Thyroid gland (tissue), 4 donors: ENCODE results near the gene DOCK2. TPM values are rescaled to one million over a fixed set of nuclear protein-coding genes. Genes with fewer than 3 reads are reported as not detected.

Source experiments
- DNase-seq, 2 donors: peaks; one replicate each; pipeline ENCODE4 v3.0.0-alpha.2; 2019
- H3K27ac ChIP-seq, 3 donors: fragments of 200-600 bp; sonication (generic); 1 replicate in 2 of 3; 2 replicates in 1 of 3; pipeline ENCODE4 v1.5.1; 2016 to 2019; ENCODE audit warnings: mild to moderate bottlenecking in 1 of 3, moderate library complexity in 1 of 3
- H3K27me3 ChIP-seq: fragments of 200-600 bp; sonication (generic); one replicate; pipeline ENCODE4 v1.5.1; 2019
- H3K36me3 ChIP-seq, 2 donors: fragments of 200-600 bp; sonication (generic); one replicate each; pipeline ENCODE4 v1.5.1; 2016 to 2019
- H3K4me1 ChIP-seq, 2 donors: fragments of 200-600 bp; sonication (generic); one replicate each; pipeline ENCODE4 v1.5.1; 2017 to 2019
- H3K4me3 ChIP-seq, 3 donors: fragments of 200-600 bp; sonication (generic); replicated peaks in 1 of 3; 1 replicate in 2 of 3; 2 replicates in 1 of 3; pipeline ENCODE4 v1.5.1; 2016; ENCODE audit warnings: mild to moderate bottlenecking in 1 of 3
- H3K9me3 ChIP-seq: fragments of 200-600 bp; sonication (generic); one replicate; pipeline ENCODE4 v1.5.1; 2017
- POLR2A ChIP-seq, 2 donors: fragments of 450-650 bp; IDR thresholded peaks; one replicate each; pipeline ENCODE4 v1.6.1; 2017; ENCODE audit warnings: antibody characterized with exemption in 2 of 2, mild to moderate bottlenecking in 2 of 2, moderate library complexity in 1 of 2
- WGBS, 2 donors: methylation state at CpG; one replicate each; pipeline ENCODE4 v1.1.5; 2017; 5-methylcytosine and 5-hydroxymethylcytosine counted together
- intact Hi-C: fragments of 100-400 bp; cut with DNase I; formaldehyde crosslinking; loops from one replicate; pipeline ENCODE4 v1.15.1; 2023
- total RNA-seq, 4 donors: library from RNA; depleted of rRNA; stranded (reverse); fragments of >200 nt; gene quantifications; one replicate each; pipeline ENCODE4 v1.2.3, GENCODE V29; 2016
- TF ChIP-seq, protein P1 (sequence below), 6 experiments: fragments of 200-600 bp in 3 of 6; fragments of 450-650 bp in 3 of 6; sonication (generic) in 3 of 6; IDR thresholded peaks; one replicate each; pipeline ENCODE4 v1.5.1; 2016 to 2019; ENCODE audit warnings: antibody characterized with exemption in 6 of 6, mild to moderate bottlenecking in 2 of 6, inconsistent platforms in 1 of 6, moderate library complexity in 1 of 6

Gene DOCK2
- total RNA-seq, 4 donors from 2014 or later: 4.3 to 14.1 (median 8.6) TPM

- Histone ChIP-seq H3K36me3 (no peaks in the 10 kb centered on the region), H3K27me3 (no peaks in the 10 kb centered on the region), H3K4me3 (no peak overlapping the region), H3K4me1 (no peaks in the 10 kb centered on the region), H3K27ac (no peak overlapping the region), H3K9me3 (no peaks in the 10 kb centered on the region)
- no peak for DNase-seq
- intact Hi-C loops: no loop called here
- TF ChIP-seq, protein P1, sequence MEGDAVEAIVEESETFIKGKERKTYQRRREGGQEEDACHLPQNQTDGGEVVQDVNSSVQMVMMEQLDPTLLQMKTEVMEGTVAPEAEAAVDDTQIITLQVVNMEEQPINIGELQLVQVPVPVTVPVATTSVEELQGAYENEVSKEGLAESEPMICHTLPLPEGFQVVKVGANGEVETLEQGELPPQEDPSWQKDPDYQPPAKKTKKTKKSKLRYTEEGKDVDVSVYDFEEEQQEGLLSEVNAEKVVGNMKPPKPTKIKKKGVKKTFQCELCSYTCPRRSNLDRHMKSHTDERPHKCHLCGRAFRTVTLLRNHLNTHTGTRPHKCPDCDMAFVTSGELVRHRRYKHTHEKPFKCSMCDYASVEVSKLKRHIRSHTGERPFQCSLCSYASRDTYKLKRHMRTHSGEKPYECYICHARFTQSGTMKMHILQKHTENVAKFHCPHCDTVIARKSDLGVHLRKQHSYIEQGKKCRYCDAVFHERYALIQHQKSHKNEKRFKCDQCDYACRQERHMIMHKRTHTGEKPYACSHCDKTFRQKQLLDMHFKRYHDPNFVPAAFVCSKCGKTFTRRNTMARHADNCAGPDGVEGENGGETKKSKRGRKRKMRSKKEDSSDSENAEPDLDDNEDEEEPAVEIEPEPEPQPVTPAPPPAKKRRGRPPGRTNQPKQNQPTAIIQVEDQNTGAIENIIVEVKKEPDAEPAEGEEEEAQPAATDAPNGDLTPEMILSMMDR (IDR thresholded peaks at IDR 0.05): no peak
- TF ChIP-seq POLR2A (IDR thresholded peaks at IDR 0.05): no peak
- WGBS, 2 donors: 46 to 51% methylated on average over 6 of the region's 6 CpGs
Observed at GRCh38 chr5:170006021-170006420, 368.9 kb downstream of the DOCK2 start.

DNA sequence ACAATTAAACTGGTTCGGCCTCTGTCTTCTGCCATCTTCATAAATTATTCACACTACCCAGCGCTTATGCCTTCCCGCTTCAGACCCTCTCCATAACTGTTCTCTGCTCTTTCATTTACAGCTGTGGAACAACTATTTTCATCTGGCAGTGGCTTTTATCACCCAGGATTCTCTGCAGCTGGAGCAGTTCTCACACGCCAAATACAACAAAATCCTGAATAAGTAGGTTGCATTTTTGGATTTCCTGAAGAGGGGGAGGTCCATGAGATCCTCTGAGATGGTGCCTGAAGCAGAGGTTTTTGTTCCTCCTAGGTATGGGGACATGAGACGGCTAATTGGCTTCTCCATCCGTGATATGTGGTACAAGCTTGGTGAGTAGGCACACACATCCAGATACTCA, 371.3 kb downstream of the DOCK2 start:
- WGBS, 2 donors: 80 to 81% methylated on average over 6 of the region's 6 CpGs
- TF ChIP-seq POLR2A (IDR thresholded peaks at IDR 0.05): no peak
- TF ChIP-seq, protein P1 (IDR thresholded peaks at IDR 0.05): no peak
- H3K27ac ChIP-seq: no peak overlapping the region
- H3K9me3 ChIP-seq: no peaks in the 10 kb centered on the region
- no peaks in the 10 kb centered on the region for H3K4me1 ChIP-seq
- intact Hi-C loops: no loop called here
- no peaks in the 10 kb centered on the region for H3K36me3 ChIP-seq
- no peak for DNase-seq
- H3K4me3 ChIP-seq: no peak overlapping the region
- H3K27me3 ChIP-seq: no peaks in the 10 kb centered on the region

- WGBS, 2 donors: 80 to 81% methylated on average over 4 of the region's 4 CpGs
- Histone ChIP-seq H3K4me1 (no peaks in the 10 kb centered on the region), H3K36me3 (no peaks in the 10 kb centered on the region), H3K9me3 (no peaks in the 10 kb centered on the region), H3K27ac (no peak overlapping the region), H3K27me3 (no peaks in the 10 kb centered on the region), H3K4me3 (no peak overlapping the region)
- intact Hi-C loops: no loop called here
- DNase-seq: no peak
- no peak for TF ChIP-seq POLR2A (IDR thresholded peaks at IDR 0.05)
- TF ChIP-seq, protein P1 (IDR thresholded peaks at IDR 0.05): no peak
Observed at GRCh38 chr5:170010595-170010994, 373.5 kb downstream of the DOCK2 start.

DNA sequence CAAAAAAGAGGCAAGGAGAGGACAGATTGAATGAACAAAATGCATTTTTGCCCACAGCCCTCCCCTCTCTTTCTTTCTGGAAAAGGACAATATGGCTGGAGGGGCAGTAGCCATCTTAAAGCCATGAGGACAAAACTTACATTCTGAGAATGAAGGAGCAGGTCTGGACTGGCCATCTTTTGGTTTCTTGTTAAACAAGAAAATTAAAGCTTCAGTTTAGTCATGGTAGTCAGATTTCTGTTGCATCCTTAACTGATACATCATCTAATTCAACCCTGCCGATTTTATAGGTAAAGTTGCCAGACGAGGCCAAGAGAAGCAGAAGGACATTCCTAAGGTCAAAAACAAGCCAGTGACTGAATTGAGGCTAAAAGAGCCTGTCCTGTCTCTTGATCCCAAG, 374.7 kb downstream of the DOCK2 start:
- intact Hi-C loops: no loop called here
- no peaks in the 10 kb centered on the region for H3K4me1 ChIP-seq
- TF ChIP-seq, protein P1 (IDR thresholded peaks at IDR 0.05): no peak
- no peak for TF ChIP-seq POLR2A (IDR thresholded peaks at IDR 0.05)
- no peaks in the 10 kb centered on the region for H3K36me3 ChIP-seq
- no peaks in the 10 kb centered on the region for H3K9me3 ChIP-seq
- WGBS, 2 donors: 83 to 90% methylated on average over 2 of the region's 2 CpGs
- no peak for DNase-seq
- no peak overlapping the region for H3K4me3 ChIP-seq
- no peaks in the 10 kb centered on the region for H3K27me3 ChIP-seq
- H3K27ac ChIP-seq: no peak overlapping the region

GRCh38 chr5:170012622-170013021, 375.5 kb downstream of the DOCK2 start:
- no peak for DNase-seq
- Histone ChIP-seq H3K4me3 (no peak overlapping the region), H3K27ac (no peak overlapping the region), H3K4me1 (no peaks in the 10 kb centered on the region), H3K9me3 (no peaks in the 10 kb centered on the region), H3K36me3 (no peaks in the 10 kb centered on the region), H3K27me3 (no peaks in the 10 kb centered on the region)
- no peak for TF ChIP-seq POLR2A (IDR thresholded peaks at IDR 0.05)
- TF ChIP-seq, protein P1 (IDR thresholded peaks at IDR 0.05): no peak
- WGBS, 2 donors: 51 to 56% methylated on average over 11 of the region's 11 CpGs
- intact Hi-C loops: no loop called here
